ENCODE measurements around the gene MSANTD1.
"Not testable (repeated sequence)": the region's sequence is repeated elsewhere in the genome, so short reads cannot be mapped to it uniquely, and the experiment has no call there.

The MSANTD1 gene

DNA sequence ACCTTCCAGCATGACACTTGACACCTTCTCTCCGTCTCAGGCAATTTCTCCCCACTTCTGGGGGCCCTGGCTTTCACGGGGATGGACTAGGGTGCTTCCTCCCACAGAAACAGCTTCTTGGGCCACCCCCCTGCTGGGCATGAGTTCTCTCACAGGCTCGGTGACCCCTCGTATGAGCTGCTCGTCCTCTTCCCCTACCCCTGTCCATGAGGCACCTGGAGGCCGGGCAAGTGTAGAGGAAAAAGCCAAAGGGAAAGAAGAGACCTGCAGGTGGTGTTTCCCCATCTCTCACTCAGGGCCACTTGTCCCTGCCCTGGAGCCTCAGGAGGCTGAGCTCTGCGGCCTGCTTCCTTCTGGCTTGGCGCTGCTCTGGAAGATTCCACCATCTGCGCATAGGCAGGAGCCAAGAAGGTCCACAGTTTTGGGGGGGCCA lies 41.9 kb downstream of the MSANTD1 start:
- no peak for DNase-seq (ENCODE audit: low read depth)

DNA sequence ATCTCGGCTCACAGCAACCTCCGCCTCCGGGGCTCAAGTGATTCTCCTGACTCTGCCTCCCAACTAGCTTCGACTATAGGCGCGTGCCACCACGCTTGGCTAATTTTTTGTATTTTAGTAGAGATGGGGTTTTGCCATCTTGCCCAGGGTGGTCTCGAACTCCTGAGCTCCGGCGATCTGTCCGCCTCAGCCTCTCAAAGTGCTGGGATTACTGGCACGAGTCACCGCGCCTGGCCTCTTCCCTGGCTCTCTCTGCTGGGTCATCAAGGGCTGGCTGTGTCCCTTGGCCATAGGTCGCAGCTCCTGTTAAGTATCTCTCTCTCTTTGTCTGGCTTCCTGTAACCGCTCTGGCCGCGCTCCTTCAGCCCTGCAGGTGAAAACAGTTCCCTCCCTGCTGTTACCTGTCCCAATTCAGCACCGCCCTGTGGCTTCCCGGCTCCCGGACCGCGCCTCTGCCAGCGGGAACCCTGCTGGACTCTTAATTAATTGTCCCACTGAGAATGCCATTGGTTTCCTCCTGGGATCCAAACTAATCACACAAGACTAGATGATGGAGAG lies 42.5 kb downstream of the MSANTD1 start:
- no peak for DNase-seq (ENCODE audit: low read depth)

DNA sequence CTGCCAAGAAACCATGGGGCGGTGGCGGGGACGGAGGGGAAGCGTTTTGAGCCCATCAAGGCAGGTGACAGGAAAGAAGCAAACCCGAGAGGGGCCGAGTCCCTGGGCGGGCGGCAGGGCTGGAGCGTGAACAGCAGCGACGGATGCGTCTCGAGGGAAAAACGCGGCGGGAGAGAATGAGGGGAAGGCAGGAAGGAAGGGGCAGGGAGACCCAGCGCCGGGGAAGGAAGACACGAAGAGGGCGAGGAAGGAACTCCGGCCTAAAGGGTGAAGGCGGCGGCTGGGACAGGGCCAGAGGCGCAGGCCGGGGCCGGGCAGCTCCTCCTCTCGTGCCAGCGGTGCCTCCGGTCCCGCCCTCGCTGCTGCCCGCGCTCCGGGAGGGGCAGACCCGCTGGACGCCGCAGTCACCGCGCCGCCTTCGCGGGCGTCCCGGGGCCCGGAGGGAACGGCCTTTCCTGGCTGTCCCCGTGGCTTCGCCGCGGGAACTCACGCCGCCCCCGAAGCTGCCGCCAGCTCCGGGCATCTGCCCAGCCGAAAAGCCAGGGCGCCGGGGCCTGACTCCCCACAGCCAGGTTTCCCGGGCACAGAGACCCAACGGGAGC lies 43.1 kb downstream of the MSANTD1 start:
- DNase-seq (ENCODE audit: low read depth), result no peak

GRCh38 chr4:3292571-3293400 lies 43.8 kb downstream of the MSANTD1 start, which contains the start of gene RGS12:
Gene RGS12, plus strand, starts transcription at chr4:3293021. Its CDS starts 23,150 bp downstream, at chr4:3316171.
- DNase-seq (ENCODE audit: low read depth), result peak; percentile 67

DNA sequence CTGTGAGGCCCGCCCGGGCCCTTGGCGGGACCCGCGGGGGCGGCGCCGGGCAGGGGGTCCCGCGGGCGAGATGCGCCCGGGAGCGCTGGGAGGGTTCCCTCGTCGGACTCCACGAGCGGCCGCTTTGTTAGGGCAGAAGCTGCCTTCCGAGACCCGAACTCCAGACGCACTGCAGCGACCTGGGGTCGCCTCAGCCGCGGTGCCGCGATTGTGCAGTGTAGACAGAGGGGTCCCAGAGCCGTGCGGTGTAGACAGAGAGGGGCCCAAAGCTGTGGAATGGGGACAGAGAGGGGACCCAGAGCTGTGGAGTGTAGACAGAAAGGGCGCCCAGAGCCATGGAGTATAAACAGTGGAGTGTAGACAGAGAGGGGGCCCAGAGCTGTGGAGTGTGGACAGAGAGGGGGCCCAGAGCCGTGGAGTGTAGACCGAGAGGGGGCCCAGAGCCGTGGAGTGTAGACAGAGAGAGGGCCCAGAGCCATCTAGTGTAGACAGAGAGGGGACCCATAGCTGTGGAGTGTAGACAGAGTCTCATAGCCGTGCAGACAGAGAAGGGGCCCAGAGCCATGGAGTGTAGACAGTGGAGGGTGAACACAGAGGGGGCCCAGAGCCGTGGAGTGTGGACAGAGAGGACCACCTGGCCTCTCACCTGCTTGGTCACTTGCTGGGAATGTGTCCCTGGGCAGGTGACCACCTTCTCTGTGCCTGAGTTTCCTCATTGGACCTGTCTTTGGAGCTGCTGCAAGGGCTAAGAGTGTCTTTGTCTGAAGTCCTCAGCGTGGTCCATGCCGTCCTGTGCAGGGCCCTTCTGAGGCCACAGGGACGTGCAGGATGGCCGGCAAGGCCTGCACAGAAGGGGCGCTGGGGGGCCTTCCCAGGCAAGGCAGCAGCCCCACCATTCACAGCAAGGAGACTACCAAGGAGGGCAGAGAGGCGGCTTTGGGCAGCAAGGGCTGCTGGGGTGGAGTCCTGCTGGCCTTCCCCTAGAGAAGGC lies 44.7 kb downstream of the MSANTD1 start:
- DNase-seq (ENCODE audit: low read depth), result no peak

- DNase-seq (ENCODE audit: low read depth), result no peak
Measured at GRCh38 chr4:3294401-3295241, 45.7 kb downstream of the MSANTD1 start.

DNA sequence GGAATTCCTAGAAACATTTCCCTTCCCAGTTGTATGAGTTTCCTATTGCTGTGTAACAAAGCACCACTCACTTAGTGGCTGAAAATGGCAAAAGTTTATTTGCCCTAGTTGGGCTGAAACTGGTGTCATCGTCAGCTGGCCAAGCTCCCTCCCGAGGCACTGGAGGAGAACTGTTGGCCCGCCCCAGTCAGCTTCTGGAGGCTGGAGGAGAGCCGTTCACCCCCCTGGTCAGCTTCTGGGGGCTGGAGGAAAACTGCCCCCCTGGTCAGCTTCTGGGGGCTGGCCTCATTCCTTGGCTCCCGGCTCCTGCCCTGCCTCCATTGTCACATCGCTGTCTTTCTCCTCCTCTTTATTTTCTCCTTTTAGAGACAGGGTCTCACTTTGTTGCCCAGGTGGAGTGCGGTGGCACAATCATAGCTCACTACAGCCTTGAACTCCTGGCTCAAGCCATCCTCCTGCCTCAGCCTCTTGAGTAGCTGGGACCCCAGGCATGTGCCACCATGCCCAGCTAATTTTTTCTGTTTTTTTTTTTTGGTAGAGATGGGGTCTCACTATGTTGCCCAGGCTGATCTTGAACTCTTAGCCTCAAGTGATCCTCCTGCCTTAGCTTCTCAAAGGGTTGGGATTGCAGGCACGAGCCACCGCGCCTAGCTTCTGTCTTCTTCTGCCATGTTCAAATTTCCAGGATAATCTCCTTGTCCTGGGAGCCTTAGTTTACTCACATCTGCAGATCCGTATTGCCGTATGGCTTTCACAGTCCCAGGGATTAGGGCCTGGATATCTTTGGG lies 47.1 kb downstream of the MSANTD1 start:
- no peak for DNase-seq (ENCODE audit: low read depth)

- no peak for DNase-seq (ENCODE audit: low read depth)
Measured at GRCh38 chr4:3296651-3297050, 47.7 kb downstream of the MSANTD1 start.

- no peak for DNase-seq (ENCODE audit: low read depth)
Measured at GRCh38 chr4:3297066-3297859, 48.3 kb downstream of the MSANTD1 start.

DNA sequence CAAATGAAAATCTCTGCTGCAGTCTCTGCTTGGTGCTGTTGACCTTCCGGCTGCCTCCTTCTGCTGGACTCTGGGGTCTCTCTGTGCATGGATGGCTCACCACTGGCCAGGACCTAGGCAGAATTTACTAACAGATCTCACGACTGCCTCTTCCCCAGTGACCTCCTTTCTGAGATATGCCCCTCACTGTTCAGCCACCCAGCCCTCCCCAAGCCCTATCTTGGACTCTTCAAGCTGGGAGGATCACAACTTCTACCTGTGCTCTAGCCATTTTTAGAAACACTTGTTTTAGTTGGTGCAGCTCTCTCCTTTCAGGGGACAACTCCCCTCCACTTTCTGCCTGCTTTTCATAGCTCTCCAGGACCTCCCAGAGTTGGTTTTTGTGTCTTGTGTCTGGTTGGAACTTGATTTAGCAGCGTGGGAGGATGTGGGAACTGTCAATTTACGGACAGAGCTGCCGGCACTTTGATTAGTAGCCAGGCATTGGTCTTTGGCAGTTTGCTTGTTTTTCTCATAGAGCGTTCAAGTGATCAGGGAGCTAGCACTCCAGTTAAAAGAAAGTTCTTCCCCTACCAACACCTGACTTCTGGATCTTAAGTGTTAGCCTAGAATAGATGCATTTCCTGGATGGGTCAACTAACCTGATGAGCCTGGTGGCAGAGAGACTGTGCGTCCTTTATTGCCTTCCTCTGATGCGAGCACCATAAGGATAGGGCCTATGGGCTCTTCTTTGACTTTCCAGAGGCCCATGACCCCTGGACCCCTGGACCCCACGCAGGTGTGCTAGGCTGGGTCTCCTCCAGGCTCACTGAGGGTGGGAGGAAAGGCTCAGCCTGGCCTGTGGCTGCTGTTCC lies 50.4 kb downstream of the MSANTD1 start:
- DNase-seq (ENCODE audit: low read depth), result no peak

DNA sequence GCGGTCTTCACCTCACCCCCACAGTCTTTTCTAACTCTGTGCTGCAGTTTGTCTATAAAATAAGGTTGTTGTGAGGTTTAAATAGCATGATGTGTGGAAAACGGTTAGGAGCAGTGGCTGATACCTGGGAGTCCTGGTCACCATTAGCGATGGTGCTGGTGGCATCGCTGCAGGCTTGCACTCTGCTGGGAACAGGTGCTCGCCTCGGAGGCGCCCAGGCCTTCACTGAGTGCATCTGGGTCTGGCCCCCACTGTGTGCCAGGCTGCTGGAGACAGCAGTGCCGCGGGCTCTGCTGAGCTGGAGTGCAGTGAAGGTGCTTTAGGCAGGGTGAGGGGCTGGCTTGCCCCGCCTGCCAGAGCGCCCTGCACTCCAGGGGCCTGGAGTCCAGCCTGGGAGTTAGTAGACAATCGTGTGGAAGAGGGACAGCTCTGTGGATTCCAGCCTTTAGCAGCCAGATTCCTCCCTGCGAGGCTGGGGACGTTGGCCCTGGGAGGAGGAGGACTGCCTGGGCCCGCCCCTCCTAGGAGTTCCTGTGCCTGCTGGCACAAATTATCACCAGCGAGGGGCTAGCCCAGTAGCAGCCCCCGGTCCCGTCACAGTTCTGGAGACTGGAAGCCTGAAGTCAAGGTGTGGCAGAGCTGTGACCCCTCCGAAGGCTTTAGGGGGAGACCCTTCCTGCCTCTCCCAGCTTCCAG lies 51.2 kb downstream of the MSANTD1 start:
- DNase-seq (ENCODE audit: low read depth), result no peak

GRCh38 chr4:3300882-3301281 lies 51.9 kb downstream of the MSANTD1 start:
- DNase-seq (ENCODE audit: low read depth), result not testable (repeated sequence)

DNA sequence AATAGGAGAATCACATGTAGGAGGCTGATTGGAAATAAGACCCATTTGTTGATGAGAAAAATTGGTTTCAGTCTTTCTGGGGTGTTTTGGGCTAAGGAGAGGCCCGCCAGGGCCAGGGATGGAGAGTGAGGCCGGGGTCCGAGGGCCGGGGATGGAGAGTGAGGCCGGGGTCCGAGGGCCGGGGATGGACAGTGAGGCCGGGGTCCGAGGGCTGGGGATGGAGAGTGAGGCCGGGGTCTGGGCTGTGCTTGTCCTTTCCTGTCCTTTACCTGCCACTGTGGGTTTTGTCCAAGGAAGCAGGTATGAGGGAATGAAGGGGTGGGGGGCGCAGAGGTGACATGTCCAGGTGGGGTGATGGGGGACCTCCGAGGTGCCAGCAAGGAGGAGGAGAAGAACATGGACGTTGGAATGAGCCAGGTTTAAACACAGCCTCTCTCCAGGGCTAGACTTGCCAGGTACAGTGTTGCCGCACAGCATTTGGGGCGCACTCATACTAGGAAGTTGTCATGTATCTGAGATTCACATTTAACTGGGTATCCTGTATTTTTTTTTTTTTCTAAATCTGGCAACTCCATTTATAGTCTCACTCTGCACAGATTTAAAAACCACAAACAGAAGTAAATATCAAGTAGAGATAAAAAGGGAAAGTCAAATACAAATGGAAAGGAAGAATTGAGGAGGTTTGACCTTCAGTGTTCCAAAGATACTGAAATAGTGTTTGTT lies 52.7 kb downstream of the MSANTD1 start:
- DNase-seq (ENCODE audit: low read depth), result no peak

- peak; percentile 59 for DNase-seq (ENCODE audit: low read depth)
Measured at GRCh38 chr4:3302173-3302785, 53.3 kb downstream of the MSANTD1 start.

DNA sequence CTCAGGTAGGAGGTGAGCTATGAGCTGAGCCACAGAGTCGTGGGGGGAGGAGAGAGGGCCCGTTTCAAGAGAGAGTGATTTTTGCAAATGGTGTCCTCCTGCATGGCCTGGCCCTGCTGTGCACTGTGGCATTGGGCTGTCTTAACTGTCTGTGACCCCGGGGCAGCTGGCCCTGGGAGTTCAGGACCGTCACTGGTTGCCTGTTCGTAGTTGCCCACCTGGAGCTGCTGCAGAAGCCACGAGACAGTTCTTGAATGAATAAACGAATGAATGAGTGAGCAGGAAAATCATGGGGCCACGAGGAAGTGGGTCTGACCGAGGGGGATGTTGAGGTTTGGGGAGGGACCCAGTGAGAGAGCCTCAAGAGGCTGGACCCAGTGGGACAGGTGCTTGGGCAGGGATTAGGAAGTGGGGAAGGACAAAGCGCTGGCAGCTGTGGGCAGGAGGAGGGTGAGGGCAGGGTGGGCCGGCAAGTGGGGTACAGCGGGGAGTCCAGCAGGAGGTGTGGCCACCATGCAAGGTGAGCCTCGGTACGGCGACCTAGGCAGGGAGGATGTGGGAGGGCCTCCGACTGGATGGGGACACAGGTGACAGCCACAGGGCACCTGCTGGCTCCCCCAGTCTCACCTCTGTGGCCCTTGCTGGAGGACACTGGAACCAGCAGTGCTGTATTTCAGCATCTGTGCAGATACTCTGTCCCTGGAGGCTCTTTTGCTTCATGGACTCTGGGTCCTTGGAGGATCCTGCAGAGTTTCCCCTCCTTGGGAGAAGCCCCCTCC lies 54.0 kb downstream of the MSANTD1 start:
- no peak for DNase-seq (ENCODE audit: low read depth)

GRCh38 chr4:3303565-3303824 lies 54.5 kb downstream of the MSANTD1 start:
- no peak for DNase-seq (ENCODE audit: low read depth)

Data from activated T-cell treated with anti-CD3 and anti-CD28 coated beads for 1 hour (primary cell).